Endothelial cell of umbilical vein (primary cell): ENCODE results near the gene CFAP97.

Experiments
- EZH2 ChIP-seq: IDR thresholded peaks from 2 replicates; pipeline ENCODE4 v1.6.1; 2012; ENCODE audit warnings: borderline replicate concordance, low read depth, mild to moderate bottlenecking, moderate library complexity, low read length, inconsistent platforms; ENCODE audit not compliant: severe bottlenecking
- GATA2 ChIP-seq: IDR thresholded peaks from 2 replicates; pipeline ENCODE4 v1.7.0; 2011; ENCODE audit warnings: low read depth, mild to moderate bottlenecking, moderate library complexity, mixed read lengths, low read length; ENCODE audit not compliant: insufficient read length, insufficient read depth
- JUN ChIP-seq: IDR thresholded peaks from 2 replicates; pipeline ENCODE4 v1.6.1; 2011; ENCODE audit warnings: borderline replicate concordance, low read depth; ENCODE audit not compliant: insufficient read length, insufficient read depth
- MYC ChIP-seq: IDR thresholded peaks from one replicate; pipeline ENCODE4 v1.6.1; 2011; ENCODE audit warnings: mild to moderate bottlenecking, low read depth, low read length
- POLR2A ChIP-seq: IDR thresholded peaks from 2 replicates; pipeline ENCODE4 v1.6.1; 2012; ENCODE audit warnings: low read depth, mild to moderate bottlenecking, control low read depth, low read length
- POLR2AphosphoS5 ChIP-seq: IDR thresholded peaks from 2 replicates; pipeline ENCODE4 v1.6.1; 2012; ENCODE audit warnings: low read depth, mild to moderate bottlenecking, control low read depth, low read length, moderate library complexity; ENCODE audit not compliant: insufficient read depth
- TF ChIP-seq, protein P1 (sequence below), 2 donors: IDR thresholded peaks; 1 replicate in 1 of 2; 2 replicates in 1 of 2; pipeline ENCODE4 v1.5.1; 2011; ENCODE audit warnings: low read length in 2 of 2, mild to moderate bottlenecking in 2 of 2, moderate library complexity in 2 of 2, control low read depth in 1 of 2, inconsistent platforms in 1 of 2, low read depth in 1 of 2; ENCODE audit not compliant: insufficient read depth in 1 of 2; ENCODE audit errors: extremely low read depth in 1 of 2
- TF ChIP-seq, protein P2 (sequence below): IDR thresholded peaks from 2 replicates; pipeline ENCODE4 v1.6.1; 2011; ENCODE audit not compliant: insufficient read depth, insufficient read length

DNA sequence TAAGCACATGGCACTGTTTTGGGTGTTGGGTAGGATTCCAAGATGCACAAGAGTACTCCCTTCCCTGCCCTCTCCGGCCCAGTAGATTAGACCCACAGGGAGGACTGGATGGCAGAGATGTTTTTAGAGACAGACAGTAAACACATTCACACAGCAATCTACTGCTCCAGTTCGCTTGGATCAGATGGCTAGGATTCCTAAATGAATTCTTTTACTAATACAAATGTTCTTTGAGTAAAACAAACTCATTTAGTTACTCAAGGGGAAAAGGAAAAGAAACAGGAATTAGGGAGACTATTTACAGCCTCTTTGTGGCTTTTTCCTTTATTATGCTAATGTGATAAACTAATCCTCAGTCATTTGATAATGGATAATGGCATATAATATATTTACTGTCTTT, 11.5 kb upstream of the CFAP97 start:
- TF ChIP-seq, protein P1, sequence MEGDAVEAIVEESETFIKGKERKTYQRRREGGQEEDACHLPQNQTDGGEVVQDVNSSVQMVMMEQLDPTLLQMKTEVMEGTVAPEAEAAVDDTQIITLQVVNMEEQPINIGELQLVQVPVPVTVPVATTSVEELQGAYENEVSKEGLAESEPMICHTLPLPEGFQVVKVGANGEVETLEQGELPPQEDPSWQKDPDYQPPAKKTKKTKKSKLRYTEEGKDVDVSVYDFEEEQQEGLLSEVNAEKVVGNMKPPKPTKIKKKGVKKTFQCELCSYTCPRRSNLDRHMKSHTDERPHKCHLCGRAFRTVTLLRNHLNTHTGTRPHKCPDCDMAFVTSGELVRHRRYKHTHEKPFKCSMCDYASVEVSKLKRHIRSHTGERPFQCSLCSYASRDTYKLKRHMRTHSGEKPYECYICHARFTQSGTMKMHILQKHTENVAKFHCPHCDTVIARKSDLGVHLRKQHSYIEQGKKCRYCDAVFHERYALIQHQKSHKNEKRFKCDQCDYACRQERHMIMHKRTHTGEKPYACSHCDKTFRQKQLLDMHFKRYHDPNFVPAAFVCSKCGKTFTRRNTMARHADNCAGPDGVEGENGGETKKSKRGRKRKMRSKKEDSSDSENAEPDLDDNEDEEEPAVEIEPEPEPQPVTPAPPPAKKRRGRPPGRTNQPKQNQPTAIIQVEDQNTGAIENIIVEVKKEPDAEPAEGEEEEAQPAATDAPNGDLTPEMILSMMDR (IDR thresholded peaks at IDR 0.05; ENCODE audit: extremely low read depth in 1 of 2, insufficient read depth in 1 of 2, low read depth in 1 of 2, low read length in 2 of 2) = no peak
- no peak for TF ChIP-seq POLR2A
- TF ChIP-seq, protein P2, sequence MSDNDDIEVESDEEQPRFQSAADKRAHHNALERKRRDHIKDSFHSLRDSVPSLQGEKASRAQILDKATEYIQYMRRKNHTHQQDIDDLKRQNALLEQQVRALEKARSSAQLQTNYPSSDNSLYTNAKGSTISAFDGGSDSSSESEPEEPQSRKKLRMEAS = no peak
- no peak for TF ChIP-seq JUN
- no peak for TF ChIP-seq POLR2AphosphoS5
- no peak for TF ChIP-seq EZH2
- TF ChIP-seq MYC = no peak
- TF ChIP-seq GATA2 = no peak
